Activated gamma-delta T cell treated with anti-CD3 and anti-CD28 coated beads, Interleukin-2, amount 50 U/mL, for 16 hours (primary cell): Measurements from ENCODE around the gene FILIP1.
"Not testable (repeated sequence)": the region's sequence is repeated elsewhere in the genome, so short reads cannot be mapped to it uniquely, and the experiment has no call there.

Experiments used
- DNase-seq: peaks from one replicate; pipeline ENCODE4 v3.0.0-alpha.2; 2020; ENCODE audit warnings: low read depth

The FILIP1 gene

DNA sequence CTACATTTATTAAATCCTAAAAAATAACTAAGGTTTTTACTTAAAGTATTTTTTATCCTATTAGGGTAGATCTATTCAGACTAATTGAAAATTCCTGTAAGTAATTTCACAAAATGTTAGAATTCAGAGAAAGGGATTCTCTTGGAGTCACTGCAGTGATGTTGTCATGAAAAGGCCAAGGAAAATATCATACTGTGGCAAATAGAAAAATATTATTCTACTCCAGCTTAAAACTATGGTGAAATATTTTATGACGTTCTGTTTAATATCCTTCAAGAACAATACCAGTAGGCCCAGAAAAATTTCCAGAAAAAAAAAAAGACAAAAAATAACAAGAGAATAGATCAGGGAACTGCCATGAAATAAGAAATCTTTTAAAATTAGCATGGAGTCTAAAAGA, 73.6 kb downstream of the FILIP1 start:
- no peak for DNase-seq

DNA sequence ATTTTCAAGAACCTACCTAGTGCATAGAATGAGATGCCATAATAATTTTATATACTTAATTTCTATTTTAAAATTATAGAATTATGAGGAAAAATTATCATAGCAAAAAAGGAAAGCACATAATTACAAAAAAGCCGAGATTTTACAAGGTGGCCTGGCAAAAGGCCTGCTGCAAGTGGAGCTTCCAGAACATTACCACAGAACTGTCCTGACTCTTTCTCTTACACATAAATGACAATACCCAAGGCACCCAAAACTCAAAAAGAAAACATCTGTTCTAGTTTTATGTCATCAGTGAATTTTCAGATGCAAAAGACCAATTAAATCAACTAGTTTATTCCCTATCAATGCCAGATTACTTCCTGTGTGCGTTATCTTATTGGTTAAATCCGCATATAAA, 74.2 kb downstream of the FILIP1 start:
- no peak for DNase-seq

DNA sequence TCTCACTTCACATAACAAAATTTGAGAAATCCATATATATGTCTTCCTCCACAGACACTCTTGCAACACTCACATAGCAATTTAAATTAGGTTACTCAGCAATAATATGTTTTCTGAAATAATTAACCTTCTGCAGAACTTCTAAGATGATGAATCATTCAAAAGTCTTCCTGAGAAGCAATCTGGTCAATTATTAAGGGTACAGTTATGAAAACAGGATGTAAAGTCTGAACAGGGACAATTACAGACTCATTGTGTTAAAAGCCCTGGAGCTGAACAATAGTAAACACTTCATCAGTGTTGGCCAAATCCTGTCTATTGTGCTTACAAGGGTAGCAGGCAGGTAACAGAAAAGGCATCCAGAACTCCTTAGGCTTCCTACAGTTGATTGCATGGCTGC, 75.4 kb downstream of the FILIP1 start:
- DNase-seq: no peak

DNA sequence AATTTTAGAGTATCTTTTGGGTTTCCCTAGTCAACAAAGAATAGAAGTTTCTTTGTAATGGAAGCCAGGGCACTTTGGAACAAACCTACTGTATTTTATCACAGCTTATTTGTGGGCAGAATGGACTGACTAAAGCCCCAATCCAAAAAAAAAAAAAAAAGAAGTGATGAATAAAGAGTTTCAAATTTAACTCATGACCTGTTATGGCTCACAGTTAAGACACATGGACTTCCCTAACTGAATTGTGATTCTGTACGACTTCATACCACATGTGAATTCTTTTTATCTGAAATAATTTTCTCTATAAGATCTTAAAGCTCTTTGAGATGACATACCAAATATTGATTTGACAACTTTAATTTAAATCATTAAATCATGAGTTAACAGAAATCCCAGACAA, 77.2 kb downstream of the FILIP1 start:
- no peak for DNase-seq

DNA sequence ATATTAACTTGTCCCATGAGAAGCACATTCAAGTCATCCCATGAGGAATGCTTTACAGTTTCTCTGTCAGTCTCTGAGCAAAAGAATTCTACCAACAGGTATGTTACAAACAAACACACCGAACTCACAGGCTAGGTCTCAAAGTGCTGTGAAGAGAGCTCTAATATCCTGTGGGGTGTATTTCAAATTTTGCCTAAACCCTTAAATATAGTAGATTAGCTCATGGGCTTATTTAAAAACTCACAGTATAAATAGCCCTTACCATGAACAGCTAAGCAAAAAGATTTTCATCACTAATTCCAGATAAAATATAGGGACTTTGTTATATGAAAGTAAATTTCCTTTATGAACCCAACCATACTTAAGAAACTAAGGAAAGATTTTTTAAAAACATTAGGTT, 77.8 kb downstream of the FILIP1 start:
- no peak for DNase-seq

DNA sequence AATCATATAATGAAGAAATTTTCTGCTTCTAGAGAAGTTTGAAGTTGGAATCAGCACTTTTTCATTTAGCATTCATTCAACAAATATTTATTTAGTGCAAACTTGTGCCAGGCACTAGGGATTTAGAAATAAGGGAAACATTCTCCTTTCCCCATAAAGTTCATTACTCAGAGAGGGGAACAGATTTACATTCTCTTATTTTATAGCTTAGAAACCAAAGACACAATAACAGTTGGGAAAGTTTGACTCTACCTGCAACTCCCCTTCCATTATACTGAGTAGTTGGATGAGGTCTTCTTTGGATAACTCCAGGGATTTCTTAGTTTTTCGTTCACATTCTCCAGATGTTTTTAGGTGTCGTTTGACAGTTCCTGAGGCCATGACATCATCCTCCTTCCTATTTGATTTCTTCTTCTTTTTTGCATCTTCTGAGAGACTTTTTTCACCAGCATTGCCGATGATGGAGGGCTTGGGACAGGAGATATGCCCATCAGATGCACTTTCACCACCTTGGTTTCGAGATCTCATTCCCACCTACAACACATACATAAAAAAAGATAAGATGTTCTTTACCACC, 79.1 kb downstream of the FILIP1 start:
- DNase-seq: no peak

DNA sequence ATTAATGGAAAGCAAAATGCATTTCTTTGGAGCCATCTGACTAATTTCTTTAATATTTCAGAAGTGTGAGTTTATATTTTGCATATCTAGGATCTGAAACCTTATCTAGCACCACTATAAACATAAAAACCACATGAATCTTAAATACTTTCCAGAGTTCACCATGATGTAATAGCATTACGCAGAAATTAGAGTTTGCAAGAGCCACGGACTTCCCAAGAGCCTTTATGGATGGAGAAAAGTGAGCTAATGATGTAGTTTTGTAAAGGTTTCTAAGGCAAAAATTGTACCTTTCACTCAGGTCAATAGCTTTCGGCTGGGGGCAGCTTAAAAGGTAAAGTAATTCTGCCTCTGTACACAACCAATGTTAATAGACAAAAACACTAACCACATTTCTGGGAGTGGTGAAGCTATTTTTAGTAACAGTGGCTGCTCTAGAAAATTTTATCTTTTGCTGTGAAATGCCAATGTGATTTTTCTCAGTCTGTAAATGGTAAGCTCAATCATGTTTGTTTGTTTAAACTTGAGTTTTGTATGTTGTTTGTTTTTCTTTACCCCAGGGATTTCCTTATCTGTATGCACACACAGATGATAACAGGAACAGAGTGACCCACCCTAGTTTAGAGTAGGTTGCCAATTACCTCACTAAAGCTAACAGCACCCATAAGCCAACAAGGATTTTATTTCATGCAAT, 80.5 kb downstream of the FILIP1 start:
- no peak for DNase-seq

DNA sequence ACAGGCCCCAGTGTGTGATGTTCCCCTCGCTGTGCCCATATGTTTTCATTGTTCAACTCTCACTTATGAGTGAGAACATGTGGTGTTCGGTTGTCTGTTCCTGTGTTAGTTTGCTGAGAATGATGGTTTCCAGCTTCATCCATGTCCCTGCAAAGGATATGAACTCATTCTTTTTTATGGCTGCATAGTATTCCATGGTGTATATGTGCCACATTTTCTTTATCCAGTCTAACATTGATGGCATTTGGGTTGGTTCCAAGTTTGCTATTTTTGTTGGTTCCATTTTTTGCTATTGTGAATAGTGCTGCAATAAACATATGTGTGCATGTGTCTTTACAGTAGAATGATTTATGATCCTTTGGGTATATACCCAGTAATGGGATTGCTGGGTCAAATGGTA, 83.0 kb downstream of the FILIP1 start:
- not testable (repeated sequence) for DNase-seq

DNA sequence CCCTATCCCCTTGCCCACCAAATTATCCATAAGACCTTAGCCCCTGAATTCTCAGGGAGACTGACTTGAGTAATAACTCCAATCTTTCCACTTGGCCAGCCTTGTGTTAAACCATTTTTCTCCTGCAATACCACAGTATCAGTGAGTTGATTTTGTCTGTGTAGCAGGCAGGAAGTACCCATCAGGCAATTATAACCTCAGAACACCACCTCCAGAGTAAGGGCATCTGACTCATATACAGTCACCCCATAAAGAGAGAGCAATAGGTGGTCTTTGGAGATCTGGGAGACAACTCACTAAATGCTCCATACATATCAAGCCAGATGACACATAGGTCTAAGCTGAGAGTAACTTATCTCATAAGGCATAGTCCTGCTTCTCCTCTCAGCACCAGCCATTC, 83.7 kb downstream of the FILIP1 start:
- no peak for DNase-seq

DNA sequence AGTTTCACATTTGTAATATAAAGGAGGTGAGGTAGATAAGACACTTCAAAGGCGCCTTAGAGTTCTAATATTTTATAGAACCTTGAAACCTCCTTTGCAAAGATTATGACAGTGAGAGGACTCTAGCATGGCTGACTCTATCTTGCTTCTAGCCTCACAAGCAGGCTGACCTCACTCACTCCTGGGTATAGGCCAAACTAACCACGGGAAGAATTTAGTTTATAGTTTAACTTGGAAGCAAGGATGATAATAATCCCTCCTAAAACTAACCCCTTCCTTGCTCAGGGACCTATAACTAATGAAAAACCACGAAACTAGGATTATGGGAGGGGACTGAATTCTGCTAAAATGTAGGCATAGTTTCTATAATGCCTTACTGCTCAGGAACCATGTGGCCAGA, 84.3 kb downstream of the FILIP1 start:
- no peak for DNase-seq

DNA sequence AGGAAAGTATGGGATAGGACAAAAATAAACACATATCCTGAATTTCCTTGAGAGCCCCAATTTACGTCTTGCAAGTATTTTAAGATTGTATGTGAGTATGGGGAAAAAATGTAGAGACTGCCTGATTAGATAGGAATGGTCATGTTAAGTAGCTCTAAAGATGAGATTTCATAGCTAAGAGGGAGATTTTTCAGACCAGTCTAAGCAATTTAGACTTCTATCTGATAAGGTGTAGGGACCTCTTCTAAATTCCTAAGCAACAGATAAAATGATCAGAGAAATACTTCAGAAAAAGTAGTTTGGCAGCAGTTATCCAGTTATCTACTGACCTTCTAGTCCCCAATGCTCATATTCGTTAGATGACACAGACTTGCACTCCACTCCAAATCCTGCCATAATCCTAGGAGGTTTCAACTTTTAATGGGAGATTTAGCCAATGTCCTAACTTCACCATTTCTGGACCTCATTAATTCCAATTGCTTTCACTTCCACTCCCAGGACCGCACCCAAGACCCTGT, 90.0 kb downstream of the FILIP1 start:
- no peak for DNase-seq

DNA sequence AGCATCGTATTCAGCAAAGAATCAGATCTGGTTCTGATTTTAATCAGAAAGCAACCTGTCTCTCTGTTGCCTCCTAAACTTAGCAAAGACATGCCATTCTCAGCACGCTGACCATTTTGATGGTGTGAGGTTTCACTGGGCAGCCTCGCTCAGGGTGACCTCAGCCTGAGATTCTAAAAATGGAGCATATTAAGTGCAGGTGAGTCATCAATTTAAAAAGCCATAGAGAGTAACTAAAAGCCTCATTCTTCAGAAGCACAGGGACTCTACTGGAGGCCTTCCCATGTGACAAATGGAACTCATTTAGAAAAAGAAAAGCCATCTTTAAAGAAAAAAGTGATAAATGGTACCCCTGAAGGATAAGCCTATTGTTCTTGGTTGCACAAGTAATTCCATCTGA, 91.3 kb downstream of the FILIP1 start:
- no peak for DNase-seq

DNA sequence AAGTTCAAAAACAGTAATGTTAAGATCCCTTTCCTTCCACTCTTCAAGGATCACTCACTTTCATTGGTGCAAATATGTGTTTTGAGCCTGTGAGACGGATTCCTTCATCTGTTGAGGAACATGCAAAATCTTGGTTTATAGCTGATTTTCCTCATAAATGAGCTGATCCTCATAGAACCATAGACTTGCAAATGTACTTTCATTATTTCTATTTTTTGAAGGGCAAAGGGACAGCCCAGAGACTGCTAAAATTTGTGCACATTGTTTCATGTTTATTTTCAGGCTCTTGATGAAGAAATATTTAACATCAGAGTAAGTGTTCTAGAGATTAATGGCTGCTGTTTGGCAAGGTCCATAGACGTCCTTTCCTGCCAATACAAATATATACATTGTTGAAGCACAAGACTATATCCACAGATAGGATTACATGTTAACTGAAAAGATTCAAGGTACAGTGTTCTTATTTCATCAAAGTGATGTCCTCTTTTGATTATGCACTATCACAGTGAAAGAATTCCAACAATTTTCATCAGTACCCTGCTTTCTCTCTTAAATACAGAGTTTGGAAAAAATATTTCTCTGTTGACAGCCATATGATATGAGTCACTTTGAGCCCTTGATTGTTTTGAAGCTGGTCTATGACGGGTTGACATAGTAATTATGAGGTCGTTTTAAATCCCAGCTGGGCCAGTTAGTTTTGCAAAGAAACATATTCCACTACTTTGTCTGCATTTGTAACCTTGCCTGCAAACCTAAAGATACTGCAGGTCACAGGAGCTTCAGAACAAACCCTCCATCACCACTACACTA, 95.7 kb downstream of the FILIP1 start:
- no peak for DNase-seq

DNA sequence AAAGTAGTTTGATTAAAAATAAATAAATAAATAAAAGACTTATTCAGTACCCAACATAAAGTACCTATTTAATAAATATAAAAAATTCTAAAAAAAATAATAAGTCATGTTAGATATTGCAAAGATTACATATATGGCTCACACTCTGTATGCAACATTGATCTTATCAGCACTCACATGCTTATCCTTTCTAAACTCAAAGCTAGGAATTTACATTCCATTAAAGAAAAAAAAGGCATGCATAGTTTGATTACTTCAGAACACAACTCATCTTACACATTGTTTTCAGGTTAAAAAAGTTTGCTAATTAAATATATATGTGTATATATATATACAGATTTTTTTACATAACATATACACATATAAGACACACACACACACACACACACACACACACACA, 96.4 kb downstream of the FILIP1 start:
- DNase-seq: no peak

DNA sequence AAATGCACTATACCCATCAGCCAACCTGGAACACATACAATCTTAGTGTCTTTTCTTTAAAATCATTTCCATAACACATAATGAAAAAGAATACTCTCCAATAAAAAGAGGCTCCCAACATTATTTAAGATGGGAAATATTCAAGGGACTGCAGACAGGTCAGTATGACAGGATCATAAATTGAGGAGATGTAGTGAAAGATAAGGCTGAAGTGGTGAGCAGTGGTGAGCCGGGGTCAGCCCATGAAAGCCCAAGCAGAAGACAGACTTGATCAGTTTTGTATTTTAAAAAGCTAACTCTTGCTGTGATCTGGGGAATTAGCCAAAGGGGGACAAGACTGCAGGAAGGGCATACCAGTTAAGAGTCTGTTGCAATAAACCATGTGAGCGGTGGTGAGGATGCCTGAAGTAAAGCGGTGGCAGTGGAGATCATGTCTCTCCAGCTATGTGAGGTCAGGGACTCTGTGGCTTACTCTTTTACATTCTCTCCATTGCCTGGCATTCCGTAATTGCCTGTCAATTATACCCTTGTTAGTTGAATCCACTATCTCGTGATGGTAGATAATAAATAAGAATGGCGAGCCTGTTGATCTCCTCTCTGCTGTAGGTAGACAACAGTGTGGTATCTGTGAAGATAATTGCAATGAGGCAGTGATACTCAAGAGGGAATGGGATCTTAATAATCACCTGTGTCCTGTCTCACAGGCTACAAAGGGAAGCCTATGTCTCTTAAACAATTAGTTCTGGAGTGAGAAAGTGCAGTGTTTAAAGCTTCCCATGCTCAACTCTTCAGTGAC, 97.4 kb downstream of the FILIP1 start:
- DNase-seq: no peak

DNA sequence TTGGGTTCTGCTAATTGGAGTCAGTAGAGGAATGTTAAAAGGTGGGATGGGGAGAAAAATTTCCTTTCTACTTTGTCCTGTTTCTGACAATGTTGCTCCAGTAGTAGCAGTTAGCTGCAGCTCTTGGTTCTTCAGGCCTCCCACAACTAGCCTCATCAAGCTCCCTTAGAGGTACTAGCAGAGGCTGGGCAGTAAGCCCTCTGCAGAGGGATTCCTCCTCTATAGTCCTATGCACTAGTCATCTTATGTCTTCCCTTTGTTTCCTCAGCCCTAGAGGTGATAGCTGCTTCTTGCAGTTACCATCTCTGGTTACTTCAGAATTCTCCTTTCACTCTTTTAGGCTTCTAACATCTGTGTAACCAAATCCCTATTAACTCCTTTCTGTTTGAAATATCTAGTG, 99.8 kb downstream of the FILIP1 start:
- no peak for DNase-seq

DNA sequence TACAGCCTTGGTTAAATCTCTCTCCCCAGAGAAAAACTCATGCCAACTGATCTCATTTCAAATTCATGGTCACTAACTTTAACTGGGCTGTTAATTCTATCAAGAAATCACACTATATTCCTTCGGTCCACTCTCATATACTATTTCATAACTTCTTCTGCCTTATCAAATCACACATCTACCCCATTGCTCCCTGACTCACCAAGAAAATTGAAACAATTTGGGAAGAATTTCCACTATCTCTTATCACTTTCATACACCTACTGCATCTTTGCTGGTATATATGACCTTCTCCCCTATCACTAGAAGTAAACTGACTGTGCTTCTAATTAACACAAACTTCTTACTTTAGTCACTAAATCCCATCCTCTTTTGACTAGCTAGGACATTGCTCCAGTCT, 102.3 kb downstream of the FILIP1 start:
- no peak for DNase-seq

DNA sequence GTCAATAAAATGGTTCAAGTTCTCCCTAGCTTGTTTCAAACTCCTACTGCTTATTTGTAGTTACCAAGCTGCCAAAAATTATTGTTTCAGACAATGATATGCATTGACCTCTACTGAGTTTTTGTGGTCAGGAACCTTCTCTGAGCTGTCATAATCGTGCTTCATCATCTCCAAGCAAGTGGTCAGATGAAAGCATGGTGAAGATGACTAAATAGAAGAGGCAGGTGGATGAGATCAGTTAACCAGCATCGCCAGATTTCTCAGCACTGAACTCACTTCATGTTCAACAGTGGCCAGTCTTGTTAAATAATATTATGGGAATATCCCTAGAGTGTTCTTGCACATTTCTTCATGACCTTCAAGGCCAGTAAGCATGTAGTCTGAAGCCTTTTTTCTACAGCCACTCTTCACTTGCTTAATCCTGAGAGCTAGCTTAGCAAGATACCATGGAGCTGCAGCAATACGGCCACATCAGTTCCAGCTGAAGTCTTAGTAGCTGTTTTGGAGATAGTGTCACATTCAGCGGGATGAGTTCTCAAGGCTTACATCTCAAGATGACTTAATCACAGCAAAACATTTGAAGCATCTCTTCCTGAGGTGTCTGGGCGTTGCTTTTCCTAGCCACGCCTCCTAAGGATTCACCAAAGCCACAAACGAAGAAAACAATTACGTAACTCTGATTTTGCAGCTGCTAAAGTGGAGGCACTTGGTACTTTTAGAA, 107.4 kb downstream of the FILIP1 start:
- DNase-seq: no peak

DNA sequence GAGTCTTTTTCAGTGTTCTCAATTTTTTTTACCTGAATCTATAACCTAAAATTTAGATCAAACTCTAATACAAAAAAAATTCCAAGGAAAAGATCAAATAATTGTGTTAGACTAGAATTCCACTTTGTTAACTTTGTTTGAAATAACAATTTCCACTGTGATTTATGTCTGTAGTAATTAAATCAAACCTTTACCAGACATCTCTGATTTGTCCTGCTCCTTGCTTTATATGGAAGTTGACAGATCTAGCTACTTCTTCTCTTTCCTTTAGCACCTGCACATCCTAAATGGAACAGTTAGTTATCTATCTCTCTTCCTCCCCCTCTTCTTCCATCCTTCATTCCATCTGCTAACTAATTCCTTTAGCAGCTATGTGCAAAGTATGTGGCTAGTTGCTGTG, 109.5 kb downstream of the FILIP1 start:
- DNase-seq: no peak

DNA sequence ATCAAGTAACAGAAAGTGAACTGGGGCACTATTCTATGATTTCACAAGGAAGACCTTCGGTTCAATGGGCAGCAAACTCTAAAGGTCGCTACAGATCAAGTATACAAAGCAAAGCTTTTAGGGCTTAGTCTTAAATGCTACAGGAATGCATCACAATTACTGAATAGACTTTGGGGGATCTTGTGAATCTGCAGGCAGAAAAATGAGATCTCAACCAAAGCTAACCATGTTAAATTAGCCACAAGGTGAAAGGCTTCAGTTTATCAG, 111.0 kb downstream of the FILIP1 start:
- no peak for DNase-seq

DNA sequence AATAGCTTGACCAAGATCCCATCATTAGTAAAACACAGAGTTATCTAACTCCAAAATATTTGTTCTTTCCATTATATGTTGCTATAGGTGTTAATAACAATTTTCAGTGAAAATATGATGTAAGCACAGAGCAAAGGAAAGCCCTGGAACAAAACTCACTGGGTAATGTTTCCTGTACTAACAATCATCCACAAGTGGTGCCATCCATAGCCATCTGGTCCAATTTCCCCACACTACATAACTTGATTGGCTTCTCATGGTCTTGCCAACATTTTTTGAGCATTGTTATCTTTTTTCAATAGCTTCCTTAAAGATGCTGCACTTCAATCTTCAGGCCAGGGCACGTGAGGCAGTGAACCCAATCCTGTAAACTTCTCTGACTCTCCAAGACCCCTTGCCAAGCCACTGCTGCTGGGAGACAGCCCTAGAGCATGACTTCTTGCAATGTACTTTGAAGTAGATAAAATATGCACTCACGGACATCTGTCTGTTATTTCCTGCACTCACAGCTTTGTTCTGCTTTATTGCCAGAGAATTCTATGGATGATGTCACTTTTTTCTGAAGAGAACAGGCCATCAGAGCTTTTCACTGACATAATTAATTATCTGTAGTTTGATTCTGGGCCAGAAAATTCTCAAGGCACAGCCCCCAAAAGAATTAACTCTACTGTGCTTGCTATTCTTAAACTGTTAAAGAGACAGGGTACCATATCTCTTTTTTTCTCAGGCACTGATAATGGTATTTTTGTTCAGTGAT, 111.5 kb downstream of the FILIP1 start:
- no peak for DNase-seq
